GM12873 (cell line): ENCODE data around the gene CACNA1D.

Experiments used
- CTCF ChIP-seq: IDR thresholded peaks from 2 replicates; pipeline ENCODE4 v1.5.1; 2012; ENCODE audit warnings: low read depth, mild to moderate bottlenecking, moderate library complexity, low read length, control low read depth; ENCODE audit not compliant: insufficient read depth; ENCODE audit errors: missing control alignments

The CACNA1D gene

GRCh38 chr3:53820084-53820483 is 325.7 kb downstream of the CACNA1D start:
- TF ChIP-seq CTCF = no peak

GRCh38 chr3:53820756-53821580 is 326.6 kb downstream of the CACNA1D start:
- no peak for TF ChIP-seq CTCF

- TF ChIP-seq CTCF = no peak
Measured at GRCh38 chr3:53821631-53822121, 327.3 kb downstream of the CACNA1D start.

GRCh38 chr3:53822331-53822741 is 327.9 kb downstream of the CACNA1D start:
- no peak for TF ChIP-seq CTCF

GRCh38 chr3:53823026-53823955 is 328.9 kb downstream of the CACNA1D start:
- TF ChIP-seq CTCF = no peak

- TF ChIP-seq CTCF = no peak
Measured at GRCh38 chr3:53823956-53824657, 329.7 kb downstream of the CACNA1D start.

GRCh38 chr3:53824795-53825194 is 330.4 kb downstream of the CACNA1D start:
- TF ChIP-seq CTCF = no peak
